Measurements from ENCODE around the gene ABI3BP. TPM values are rescaled to one million over a fixed set of nuclear protein-coding genes. Genes with fewer than 3 reads are reported as not detected.
"Not testable (repeated sequence)": the region's sequence is repeated elsewhere in the genome, so short reads cannot be mapped to it uniquely, and the experiment has no call there.

Gene ABI3BP
- total RNA-seq, 1 donor from 2014 or later, result 207 TPM

DNA sequence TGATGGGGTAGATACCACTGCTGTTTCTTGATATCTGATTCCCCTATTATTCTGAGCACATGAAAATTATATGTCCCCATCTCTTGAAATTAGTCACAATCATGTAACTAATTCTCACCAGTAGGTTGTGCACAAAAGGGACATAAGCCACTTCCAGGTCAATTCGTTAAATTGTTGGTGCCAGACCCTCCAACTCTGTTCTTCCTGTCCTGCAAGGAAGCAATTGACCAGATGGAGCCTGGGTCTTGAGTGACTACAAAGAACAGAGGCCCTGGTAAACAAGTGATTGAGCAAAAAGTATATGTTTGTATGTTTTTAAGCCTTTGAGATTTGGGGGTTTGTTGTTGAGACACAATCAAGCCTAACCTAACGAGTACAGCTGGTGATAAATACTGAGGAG is 36.9 kb downstream of the ABI3BP start:
- Histone ChIP-seq H3K27ac (peak overlapping the region; percentile 4), H3K27me3 (no peaks in the 10 kb centered on the region), H3K36me3 (no peaks in the 10 kb centered on the region), H3K4me3 (no peak overlapping the region), H3K9me3 (no peaks in the 10 kb centered on the region), H3K4me1 (no peaks in the 10 kb centered on the region)
- DNase-seq, result no peak
- TF ChIP-seq, protein P1, sequence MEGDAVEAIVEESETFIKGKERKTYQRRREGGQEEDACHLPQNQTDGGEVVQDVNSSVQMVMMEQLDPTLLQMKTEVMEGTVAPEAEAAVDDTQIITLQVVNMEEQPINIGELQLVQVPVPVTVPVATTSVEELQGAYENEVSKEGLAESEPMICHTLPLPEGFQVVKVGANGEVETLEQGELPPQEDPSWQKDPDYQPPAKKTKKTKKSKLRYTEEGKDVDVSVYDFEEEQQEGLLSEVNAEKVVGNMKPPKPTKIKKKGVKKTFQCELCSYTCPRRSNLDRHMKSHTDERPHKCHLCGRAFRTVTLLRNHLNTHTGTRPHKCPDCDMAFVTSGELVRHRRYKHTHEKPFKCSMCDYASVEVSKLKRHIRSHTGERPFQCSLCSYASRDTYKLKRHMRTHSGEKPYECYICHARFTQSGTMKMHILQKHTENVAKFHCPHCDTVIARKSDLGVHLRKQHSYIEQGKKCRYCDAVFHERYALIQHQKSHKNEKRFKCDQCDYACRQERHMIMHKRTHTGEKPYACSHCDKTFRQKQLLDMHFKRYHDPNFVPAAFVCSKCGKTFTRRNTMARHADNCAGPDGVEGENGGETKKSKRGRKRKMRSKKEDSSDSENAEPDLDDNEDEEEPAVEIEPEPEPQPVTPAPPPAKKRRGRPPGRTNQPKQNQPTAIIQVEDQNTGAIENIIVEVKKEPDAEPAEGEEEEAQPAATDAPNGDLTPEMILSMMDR (IDR thresholded peaks at IDR 0.05), result no peak
- intact Hi-C loops (cut with DNase I), result no loop called here
- no peak for ATAC-seq

DNA sequence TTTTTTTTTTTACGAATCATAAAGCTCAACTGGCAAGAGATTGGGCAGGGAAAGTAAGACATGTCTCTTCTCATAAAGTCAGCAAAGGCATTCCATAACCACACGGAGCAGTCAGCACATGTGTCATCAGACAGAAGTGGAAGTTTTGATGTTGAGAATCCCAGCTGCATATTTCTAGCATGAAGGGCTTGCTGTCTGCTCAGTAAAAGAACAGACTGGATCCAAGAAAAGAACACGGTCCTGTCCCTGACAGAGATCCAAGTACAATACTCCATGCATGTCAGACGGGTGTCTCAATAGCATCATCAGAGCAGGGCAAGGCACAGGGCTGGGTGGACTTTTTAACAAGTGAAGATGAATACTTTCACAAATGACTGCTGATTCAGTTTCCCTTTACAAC is 38.2 kb downstream of the ABI3BP start:
- TF ChIP-seq, protein P1 (IDR thresholded peaks at IDR 0.05), result no peak
- H3K36me3 ChIP-seq, result no peaks in the 10 kb centered on the region
- H3K9me3 ChIP-seq, result no peaks in the 10 kb centered on the region
- DNase-seq, result no peak
- H3K27ac ChIP-seq, result no peak overlapping the region
- no peaks in the 10 kb centered on the region for H3K4me1 ChIP-seq
- intact Hi-C loops (cut with DNase I), result no loop called here
- ATAC-seq, result peak; percentile 81
- no peaks in the 10 kb centered on the region for H3K27me3 ChIP-seq
- no peak overlapping the region for H3K4me3 ChIP-seq

DNA sequence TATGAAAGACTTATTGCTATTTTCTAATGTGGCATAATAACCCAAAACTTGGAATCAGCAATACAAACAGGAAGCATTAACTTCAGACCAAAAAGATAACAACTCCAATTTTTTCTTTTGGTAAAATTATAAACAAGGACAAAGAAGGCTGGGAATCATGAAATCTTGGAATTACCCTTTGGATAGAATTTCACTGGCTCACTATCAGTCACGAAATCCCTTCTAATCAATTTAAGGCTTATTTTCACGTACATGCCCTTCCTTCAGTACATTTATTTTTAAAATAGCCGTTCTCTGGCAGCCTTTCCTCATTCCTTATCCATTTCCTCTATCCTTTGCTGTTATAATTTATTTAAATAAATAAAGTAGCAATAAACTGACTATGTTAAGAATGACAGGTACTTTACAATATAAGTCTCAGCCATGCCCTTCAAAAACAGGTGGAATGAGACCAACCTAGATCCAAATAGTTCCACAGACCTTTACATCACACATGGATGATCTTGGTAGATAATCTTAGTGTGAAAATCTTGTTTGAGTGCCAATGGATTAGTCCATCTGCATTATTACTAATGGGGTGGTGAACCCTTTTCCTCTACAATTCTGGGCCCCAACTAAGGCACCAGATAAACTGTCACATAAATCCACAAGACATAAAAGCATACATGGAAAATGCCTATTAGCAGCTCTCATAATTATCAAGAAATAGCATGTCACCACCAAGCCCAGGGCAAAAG is 38.9 kb downstream of the ABI3BP start:
- Histone ChIP-seq H3K4me1 (no peaks in the 10 kb centered on the region), H3K9me3 (no peaks in the 10 kb centered on the region), H3K27me3 (no peaks in the 10 kb centered on the region), H3K4me3 (no peak overlapping the region), H3K27ac (peak overlapping the region; percentile 70), H3K36me3 (no peaks in the 10 kb centered on the region)
- intact Hi-C loops (cut with DNase I), result no loop called here
- TF ChIP-seq, protein P1 (IDR thresholded peaks at IDR 0.05), result no peak
- ATAC-seq (no peak), DNase-seq (no peak)

DNA sequence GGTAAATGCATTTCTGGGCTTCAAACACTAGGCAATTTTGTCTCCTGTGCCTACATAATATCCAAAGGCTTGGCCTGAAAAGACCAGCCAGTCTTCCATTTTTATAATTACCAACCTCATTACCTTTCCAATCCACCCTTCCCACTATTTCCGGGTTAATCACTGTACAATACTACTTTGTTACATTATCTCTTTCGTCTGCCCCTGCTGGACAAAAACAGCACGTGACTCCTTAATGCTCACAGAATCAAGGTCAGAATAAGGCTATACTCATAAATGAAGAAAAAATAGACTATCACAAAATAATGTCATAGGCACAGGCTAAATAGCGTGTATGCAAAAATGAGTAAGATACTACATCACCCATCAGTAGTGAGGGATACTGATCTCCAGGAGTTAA is 40.1 kb downstream of the ABI3BP start:
- TF ChIP-seq, protein P1 (IDR thresholded peaks at IDR 0.05), result no peak
- Histone ChIP-seq H3K36me3 (no peaks in the 10 kb centered on the region), H3K27me3 (no peaks in the 10 kb centered on the region), H3K4me1 (no peaks in the 10 kb centered on the region), H3K9me3 (no peaks in the 10 kb centered on the region), H3K4me3 (no peak overlapping the region), H3K27ac (no peak overlapping the region)
- ATAC-seq (no peak), DNase-seq (no peak)
- intact Hi-C loops (cut with DNase I), result no loop called here

DNA sequence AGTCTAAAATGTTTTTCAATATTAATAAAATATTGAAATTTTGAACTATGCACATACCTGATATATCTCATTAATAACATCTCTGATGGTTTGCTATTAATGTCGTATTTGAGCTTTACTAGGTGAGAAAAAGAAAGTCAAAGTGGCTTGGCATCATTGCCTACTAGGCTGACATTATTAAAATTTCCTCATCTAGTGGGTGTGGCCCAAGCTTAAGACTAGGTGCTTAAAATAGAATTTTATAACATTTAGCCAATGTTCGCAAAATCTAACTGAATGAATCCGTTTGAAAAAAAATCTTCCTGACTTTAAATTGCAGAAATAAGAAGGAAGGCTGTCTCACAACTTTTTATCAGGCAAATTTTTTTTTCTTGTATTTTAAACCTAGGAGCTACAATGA is 46.1 kb downstream of the ABI3BP start:
- no peak for DNase-seq
- no peak overlapping the region for H3K4me3 ChIP-seq
- H3K4me1 ChIP-seq, result no peaks in the 10 kb centered on the region
- no peak overlapping the region for H3K27ac ChIP-seq
- no peaks in the 10 kb centered on the region for H3K27me3 ChIP-seq
- no peaks in the 10 kb centered on the region for H3K36me3 ChIP-seq
- intact Hi-C loops (cut with DNase I), result no loop called here
- TF ChIP-seq, protein P1 (IDR thresholded peaks at IDR 0.05), result no peak
- ATAC-seq, result no peak
- no peaks in the 10 kb centered on the region for H3K9me3 ChIP-seq

DNA sequence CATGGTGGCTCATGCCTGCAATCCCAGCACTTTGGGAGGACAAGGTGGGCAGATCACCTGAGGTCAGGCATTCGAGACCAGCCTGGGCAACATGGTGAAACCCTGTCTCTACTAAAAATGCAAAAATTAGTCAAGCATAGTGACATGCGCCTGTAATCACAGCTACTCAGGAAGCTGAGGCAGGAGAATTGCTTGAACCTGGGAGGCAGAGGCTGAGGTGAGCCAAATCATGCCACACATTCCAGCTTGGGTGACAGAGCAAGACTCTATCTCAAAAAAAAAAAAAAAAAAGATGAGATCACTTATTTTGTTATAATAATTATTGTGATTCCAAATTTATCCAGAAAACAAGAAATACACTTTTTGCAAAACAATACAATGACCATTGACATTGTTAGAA is 47.1 kb downstream of the ABI3BP start:
- H3K36me3 ChIP-seq; intact Hi-C loops (cut with DNase I); DNase-seq; ATAC-seq; H3K4me3 ChIP-seq; H3K27me3 ChIP-seq; H3K4me1 ChIP-seq; H3K27ac ChIP-seq; H3K9me3 ChIP-seq: not testable (repeated sequence)

All from upper lobe of right lung (tissue), 1 donor.